H1 (cell line): ENCODE measurements around the gene COL12A1. TPM values are rescaled to one million over a fixed set of nuclear protein-coding genes. Genes with fewer than 3 reads are reported as not detected.

Experiments used
- CTCF ChIA-PET: fragments of 300-600 bp; sonication (Branson Sonifier 250); formaldehyde crosslinking; loops from one replicate; lab custom pipeline; 2021; ENCODE audit not compliant: partially characterized antibody; lab: Charles Lee
- POLR2A ChIA-PET: fragments of 300-600 bp; sonication (Branson Sonifier 250); formaldehyde crosslinking; loops from one replicate; lab custom pipeline; 2021; ENCODE audit warnings: inconsistent platforms; ENCODE audit not compliant: partially characterized antibody; lab: Charles Lee
- DNase-seq, 2 experiments: peaks; one replicate each; pipeline versions ENCODE4 v3.0.0 to v3.0.0-alpha.2; 2010 to 2022; ENCODE audit warnings: low spot score in 2 of 2, low read depth in 1 of 2, mixed read lengths in 1 of 2
- FAIRE-seq: peaks from 2 replicates; lab custom pipeline; 2011; peaks lifted over from hg19 to GRCh38; lab: Jason Lieb, UNC
- H2AFZ ChIP-seq: 2 replicates; pipeline ENCODE4 v1.8.1; 2012; ENCODE audit warnings: low read length, inconsistent platforms
- H2AK5ac ChIP-seq: 2 replicates; pipeline ENCODE4 v1.6.1; 2013; ENCODE audit warnings: low read depth, low read length
- H2BK120ac ChIP-seq: replicated peaks from 2 replicates; pipeline ENCODE3; 2013; ENCODE audit warnings: low read depth, low read length, inconsistent platforms
- H2BK12ac ChIP-seq: 2 replicates; pipeline ENCODE4 v1.6.1; 2013; ENCODE audit warnings: low read depth, low read length
- H2BK15ac ChIP-seq: 2 replicates; pipeline ENCODE4 v1.6.1; 2013; ENCODE audit warnings: low read length
- H2BK20ac ChIP-seq: 2 replicates; pipeline ENCODE4 v1.6.1; 2013; ENCODE audit warnings: low read length
- H2BK5ac ChIP-seq: 2 replicates; pipeline ENCODE4 v1.6.1; 2013; ENCODE audit warnings: low read depth, low read length
- H3K14ac ChIP-seq: 2 replicates; pipeline ENCODE4 v1.6.1; 2013; ENCODE audit warnings: inconsistent platforms; ENCODE audit not compliant: insufficient read length
- H3K18ac ChIP-seq: 2 replicates; pipeline ENCODE4 v1.6.1; 2013; ENCODE audit warnings: low read length; ENCODE audit errors: extremely low read depth
- H3K23ac ChIP-seq: 2 replicates; pipeline ENCODE4 v1.6.1; 2013; ENCODE audit warnings: inconsistent platforms; ENCODE audit not compliant: insufficient read length
- H3K23me2 ChIP-seq: 2 replicates; pipeline ENCODE4 v1.6.1; 2013; ENCODE audit warnings: low read depth, low read length
- H3K27ac ChIP-seq: 2 replicates; pipeline ENCODE4 v1.6.1; 2011; ENCODE audit warnings: low read depth, low read length, inconsistent platforms
- H3K27me3 ChIP-seq, 4 experiments: replicated peaks in 1 of 4; 1 replicate in 1 of 4; 2 replicates in 3 of 4; pipeline versions ENCODE4 v1.6.1 to v1.8.1; 2011 to 2013; ENCODE audit warnings: low read length in 3 of 4, mild to moderate bottlenecking in 3 of 4, inconsistent platforms in 2 of 4, mixed read lengths in 2 of 4, moderate library complexity in 1 of 4; ENCODE audit not compliant: control insufficient read depth in 3 of 4, insufficient read depth in 3 of 4; ENCODE audit errors: extremely low read depth in 1 of 4
- H3K36me3 ChIP-seq, 4 experiments: 2 replicates each; pipeline versions ENCODE4 v1.6.1 to v1.8.1; 2011 to 2013; ENCODE audit warnings: mild to moderate bottlenecking in 4 of 4, low read length in 3 of 4, moderate library complexity in 2 of 4, control low read depth in 1 of 4, inconsistent platforms in 1 of 4; ENCODE audit not compliant: insufficient read depth in 4 of 4, control insufficient read depth in 2 of 4
- H3K4ac ChIP-seq: replicated peaks from 2 replicates; pipeline ENCODE3; 2013; ENCODE audit warnings: low read length, low read depth, mixed read lengths, inconsistent platforms; ENCODE audit not compliant: insufficient read length
- H3K4me1 ChIP-seq, 4 experiments: replicated peaks in 1 of 4; 1 replicate in 1 of 4; 2 replicates in 3 of 4; pipeline versions ENCODE4 v1.6.1 to v1.8.1; 2011 to 2013; ENCODE audit warnings: low read length in 3 of 4, inconsistent platforms in 2 of 4, mixed read lengths in 1 of 4; ENCODE audit not compliant: insufficient read depth in 4 of 4, control insufficient read depth in 3 of 4
- H3K4me2 ChIP-seq, 2 experiments: 2 replicates each; pipeline versions ENCODE4 v1.6.1 to v1.8.1; 2011 to 2013; ENCODE audit warnings: low read depth in 2 of 2, low read length in 2 of 2, control low read depth in 1 of 2, inconsistent platforms in 1 of 2, mild to moderate bottlenecking in 1 of 2; ENCODE audit not compliant: insufficient read depth in 1 of 2
- H3K4me3 ChIP-seq, 4 experiments: fragments of 200-600, 300-600 bp in 1 of 4; sonication (generic), shearing (Covaris generic), sonication (Bioruptor Twin) in 1 of 4; 2 replicates each; pipeline versions ENCODE4 v1.5.1 to v1.8.1; 2011 to 2016; ENCODE audit warnings: low read length in 4 of 4, low read depth in 3 of 4, control low read depth in 2 of 4, inconsistent platforms in 2 of 4, mild to moderate bottlenecking in 2 of 4, mixed read lengths in 1 of 4, moderate library complexity in 1 of 4; ENCODE audit not compliant: insufficient read depth in 2 of 4; ENCODE audit errors: extremely low read depth in 1 of 4
- H3K56ac ChIP-seq: replicated peaks from 2 replicates; pipeline ENCODE3; 2013; ENCODE audit warnings: low read depth, mild to moderate bottlenecking, mixed read lengths, low read length, inconsistent platforms; ENCODE audit not compliant: insufficient read length
- H3K79me1 ChIP-seq: 2 replicates; pipeline ENCODE4 v1.6.1; 2013; ENCODE audit warnings: low read depth, low read length, control low read depth
- H3K79me2 ChIP-seq, 2 experiments: 2 replicates each; pipeline versions ENCODE4 v1.6.1 to v1.8.1; 2012 to 2013; ENCODE audit warnings: low read length in 2 of 2, mild to moderate bottlenecking in 2 of 2, inconsistent platforms in 1 of 2; ENCODE audit not compliant: insufficient read depth in 2 of 2, control insufficient read depth in 1 of 2
- H3K9ac ChIP-seq, 4 experiments: replicated peaks in 1 of 4; 1 replicate in 1 of 4; 2 replicates in 3 of 4; pipeline versions ENCODE4 v1.6.1 to v1.8.1; 2011 to 2013; ENCODE audit warnings: low read depth in 3 of 4, low read length in 3 of 4, control low read depth in 2 of 4, mild to moderate bottlenecking in 2 of 4, moderate library complexity in 2 of 4, inconsistent platforms in 1 of 4; ENCODE audit errors: extremely low read depth in 1 of 4
- H3K9me3 ChIP-seq, 2 experiments: 2 replicates each; pipeline versions ENCODE4 v1.6.1 to v1.8.1; 2012 to 2013; ENCODE audit warnings: mild to moderate bottlenecking in 2 of 2, moderate library complexity in 2 of 2, control low read depth in 1 of 2, inconsistent platforms in 1 of 2, low read depth in 1 of 2, low read length in 1 of 2, mixed read lengths in 1 of 2; ENCODE audit not compliant: insufficient read depth in 2 of 2
- H4K20me1 ChIP-seq, 2 experiments: replicated peaks in 1 of 2; 2 replicates each; pipeline versions ENCODE3 to v1.8.1; 2011 to 2013; ENCODE audit warnings: inconsistent platforms in 2 of 2, low read length in 2 of 2, mild to moderate bottlenecking in 1 of 2; ENCODE audit not compliant: insufficient read depth in 2 of 2, control insufficient read depth in 1 of 2
- H4K5ac ChIP-seq: 2 replicates; pipeline ENCODE4 v1.6.1; 2013; ENCODE audit warnings: low read length, low read depth, mixed read lengths, inconsistent platforms; ENCODE audit not compliant: insufficient read length
- H4K8ac ChIP-seq: 2 replicates; pipeline ENCODE4 v1.8.0; 2013; ENCODE audit warnings: mild to moderate bottlenecking, moderate library complexity, low read length, inconsistent platforms; ENCODE audit not compliant: insufficient read depth; ENCODE audit errors: extremely low read depth
- H4K91ac ChIP-seq: replicated peaks from 2 replicates; pipeline ENCODE3; 2013; ENCODE audit warnings: low read length, mixed read lengths, inconsistent platforms; ENCODE audit not compliant: insufficient read length
- KDM1A ChIP-seq: fragments of 200-600, 300-600 bp; sonication (generic); IDR thresholded peaks from 2 replicates; pipeline ENCODE4 v1.7.1; 2016; ENCODE audit warnings: mild to moderate bottlenecking, low read length, borderline replicate concordance
- POLR2A ChIP-seq, 2 experiments: IDR thresholded peaks; 1 replicate in 1 of 2; 2 replicates in 1 of 2; pipeline ENCODE4 v1.6.1; 2011; ENCODE audit warnings: low read depth in 2 of 2, low read length in 2 of 2, mild to moderate bottlenecking in 2 of 2; ENCODE audit errors: control extremely low read depth in 1 of 2
- ZNF274 ChIP-seq: IDR thresholded peaks from 2 replicates; pipeline ENCODE4 v1.7.0; 2012; ENCODE audit warnings: low read length, borderline replicate concordance; ENCODE audit errors: extremely low read depth
- WGBS, 2 experiments: shearing (Covaris generic) in 1 of 2; methylation state at CpG; one replicate each; pipeline versions ENCODE4 v1.1.6 to v1.1.7; 2013 to 2015; ENCODE audit warnings: low lambda C conversion rate in 2 of 2, mixed read lengths in 2 of 2, inconsistent platforms in 1 of 2, low coverage in 1 of 2, missing lambda C conversion rate in 1 of 2; ENCODE audit not compliant: insufficient replicate concordance in 2 of 2, insufficient coverage in 1 of 2, insufficient read length in 1 of 2; ENCODE audit errors: extremely low coverage in 1 of 2, missing lambda C conversion rate in 1 of 2; 5-methylcytosine and 5-hydroxymethylcytosine counted together
- polyA plus RNA-seq, 7 experiments: library from polyadenylated mRNA; depleted of rRNA in 3 of 7; stranded (reverse) in 5 of 7; unstranded in 2 of 7; fragments of >200 nt in 5 of 7; fragments of 200-250 nt in 2 of 7; gene quantifications; 1 replicate in 5 of 7; 2 replicates in 1 of 7; 4 replicates in 1 of 7; pipeline versions ENCODE4 v1.2.1 to v1.2.3, GENCODE V29; 2011 to 2013; ENCODE audit warnings: missing spikeins in 2 of 7, mixed read lengths in 2 of 7
- total RNA-seq: library from RNA; stranded (reverse); fragmentation: NEBNext Ultra II Directional; extraction: Animal tissue kit (Norgen Biotek cat#: 25700); gene quantifications from 2 replicates; pipeline ENCODE4 v1.2.1, GENCODE V29; 2021

Gene COL12A1
- total and polyA plus RNA-seq, 2 of the 8 experiments (the other 6 are each of a cell fraction or from before 2014, with no cell fraction given) = 1.4 to 4.7 TPM

- H3K4me1 ChIP-seq = peaks cover 0 to 7% (median 4%) of the 10 kb centered on the region in 4 experiments; a peak in 2 of 7 replicates
- DNase-seq (no peak), FAIRE-seq (no peak)
- no peak overlapping the region for H2BK5ac ChIP-seq
- H4K5ac ChIP-seq = no peak overlapping the region
- no peak overlapping the region for H4K91ac ChIP-seq
- H3K56ac ChIP-seq = no peak overlapping the region
- no peak for TF ChIP-seq ZNF274
- TF ChIP-seq KDM1A = no peak
- TF ChIP-seq POLR2A (IDR thresholded peaks at IDR 0.05; ENCODE audit: control extremely low read depth in 1 of 2, low read depth in 2 of 2, low read length in 2 of 2) = no peak
- no peak overlapping the region for H3K4ac ChIP-seq
- POLR2A ChIA-PET = interaction anchor here (4.6 kb wide), 1 partner anchor 8 kb away, joined by 35 read pairs; the partner anchor contains the start of gene COX7A2
- no peak overlapping the region for H2BK20ac ChIP-seq
- H3K79me1 ChIP-seq = no peaks in the 10 kb centered on the region
- no peak overlapping the region for H2BK12ac ChIP-seq
- no peak overlapping the region for H3K4me2 ChIP-seq
- H3K27me3 ChIP-seq = peaks cover 0 to 1% (median 0%) of the 10 kb centered on the region in 4 experiments; a peak in 1 of 7 replicates
- no peak overlapping the region for H2BK120ac ChIP-seq
- peaks cover 6 to 43% (median 23%) of the 10 kb centered on the region in 4 experiments; a peak in 7 of 8 replicates for H3K36me3 ChIP-seq
- H3K23ac ChIP-seq = no peak overlapping the region
- H2AK5ac ChIP-seq = no peak overlapping the region
- H3K79me2 ChIP-seq = peaks cover 0 to 17% of the 10 kb centered on the region in 2 experiments; a peak in 2 of 4 replicates
- CTCF ChIA-PET = interaction anchor here (0.8 kb wide), 1 partner anchor 129 kb away, joined by 3 read pairs; no protein-coding TSS in a partner anchor
- H3K14ac ChIP-seq = no peak overlapping the region
- peaks cover 0 to 1% of the 10 kb centered on the region in 2 experiments for H4K20me1 ChIP-seq
- 92% methylated on average over 4 of the region's 4 CpGs; no CpG with 5 or more reads in 1 of the 2 experiments for WGBS, 2 experiments
- no peak overlapping the region for H3K27ac ChIP-seq
- no peak overlapping the region for H3K4me3 ChIP-seq
- H2BK15ac ChIP-seq = no peak overlapping the region
- no peak overlapping the region for H3K18ac ChIP-seq
- no peak overlapping the region for H4K8ac ChIP-seq
- no peak overlapping the region for H3K9ac ChIP-seq
- H3K23me2 ChIP-seq = no peaks in the 10 kb centered on the region
- no peak overlapping the region for H2AFZ ChIP-seq
- no peaks in the 10 kb centered on the region for H3K9me3 ChIP-seq
Observed at GRCh38 chr6:75236630-75237029, 30.8 kb upstream of the COL12A1 start.
